HG03457 (cell line): ENCODE data around the gene LOX.

Experiments used
- ATAC-seq: cut with Tn5 transposase; IDR thresholded peaks from one replicate; pipeline ENCODE4 v1.9.1; 2021; ENCODE audit warnings: moderate number of reproducible peaks; ENCODE audit not compliant: unreplicated experiment

LOX gene

GRCh38 chr5:122054266-122054665 is 23.8 kb downstream of the LOX start:
- ATAC-seq: no peak

GRCh38 chr5:122053181-122054109 is 24.6 kb downstream of the LOX start:
- no peak for ATAC-seq

- no peak for ATAC-seq
These were observed 26.5 kb downstream of the LOX start for GRCh38 chr5:122051569-122051968.

GRCh38 chr5:122050959-122051358 is 27.1 kb downstream of the LOX start:
- ATAC-seq: no peak

GRCh38 chr5:122040636-122041302 is 37.3 kb downstream of the LOX start:
- ATAC-seq: no peak

- ATAC-seq: no peak
These were observed 41.7 kb downstream of the LOX start for GRCh38 chr5:122036326-122036725.

GRCh38 chr5:122035913-122036312 is 42.1 kb downstream of the LOX start:
- no peak for ATAC-seq

GRCh38 chr5:122031836-122032235 is 46.2 kb downstream of the LOX start:
- no peak for ATAC-seq

- no peak for ATAC-seq
These were observed 47.8 kb downstream of the LOX start for GRCh38 chr5:122030251-122030650.

- no peak for ATAC-seq
These were observed 48.2 kb downstream of the LOX start for GRCh38 chr5:122029818-122030217.

GRCh38 chr5:122022966-122023365 is 55.1 kb downstream of the LOX start:
- no peak for ATAC-seq

GRCh38 chr5:122019919-122020590 is 58.0 kb downstream of the LOX start:
- no peak for ATAC-seq

GRCh38 chr5:122015471-122015870 is 62.6 kb downstream of the LOX start:
- no peak for ATAC-seq

GRCh38 chr5:122014236-122014935 is 63.7 kb downstream of the LOX start:
- ATAC-seq: no peak
